DOHH2 (cell line): ENCODE measurements around the gene SLC13A4.

Experiments used
- CTCF ChIP-seq: fragments of 200-600 bp; sonication (generic); IDR thresholded peaks from one replicate; pipeline ENCODE4 v1.5.1; 2014; ENCODE audit warnings: antibody characterized with exemption, mild to moderate bottlenecking, low read depth, low read length; ENCODE audit not compliant: poor library complexity, severe bottlenecking
- EZH2phosphoT487 ChIP-seq: fragments of 200-600 bp; sonication (generic); IDR thresholded peaks from 2 replicates; pipeline ENCODE4 v1.6.1; 2017; ENCODE audit warnings: borderline replicate concordance, mild to moderate bottlenecking, antibody characterized with exemption, low read length, moderate library complexity, mixed read lengths

- TF ChIP-seq CTCF: no peak
- TF ChIP-seq EZH2phosphoT487: no peak
These were observed 19.4 kb upstream of the SLC13A4 start for GRCh38 chr7:135747366-135747765.
